GM18502 (cell line): ENCODE measurements around the gene KCTD15.

Source experiments
- ATAC-seq: cut with Tn5 transposase; IDR thresholded peaks from one replicate; pipeline ENCODE4 v1.9.1; 2021; ENCODE audit warnings: mild to moderate bottlenecking; ENCODE audit not compliant: unreplicated experiment, poor library complexity

Gene KCTD15

GRCh38 chr19:33794683-33795369, 1.8 kb upstream of the KCTD15 start:
- ATAC-seq: no peak

- ATAC-seq: no peak
Measured at GRCh38 chr19:33795370-33796163, 1.1 kb upstream of the KCTD15 start.

GRCh38 chr19:33797802-33798671, 1.4 kb downstream of the KCTD15 start:
- no peak for ATAC-seq

- ATAC-seq: no peak
Measured at GRCh38 chr19:33798681-33799111, 2.0 kb downstream of the KCTD15 start.

GRCh38 chr19:33799476-33799875, 2.8 kb downstream of the KCTD15 start:
- ATAC-seq: no peak

GRCh38 chr19:33800012-33800680, 3.5 kb downstream of the KCTD15 start:
- ATAC-seq: no peak

- ATAC-seq: no peak
Measured at GRCh38 chr19:33801411-33801810, 4.7 kb downstream of the KCTD15 start.

- no peak for ATAC-seq
Measured at GRCh38 chr19:33802001-33802400, 5.3 kb downstream of the KCTD15 start.

GRCh38 chr19:33802801-33803200, 6.1 kb downstream of the KCTD15 start:
- ATAC-seq: no peak

- ATAC-seq: no peak
Measured at GRCh38 chr19:33803383-33803782, 6.7 kb downstream of the KCTD15 start.

GRCh38 chr19:33804021-33804799, 7.5 kb downstream of the KCTD15 start:
- no peak for ATAC-seq

GRCh38 chr19:33805313-33805712, 8.6 kb downstream of the KCTD15 start:
- no peak for ATAC-seq

- ATAC-seq: no peak
Measured at GRCh38 chr19:33805840-33806433, 9.3 kb downstream of the KCTD15 start.

- ATAC-seq: no peak
Measured at GRCh38 chr19:33806434-33806881, 9.8 kb downstream of the KCTD15 start.

GRCh38 chr19:33808399-33808798, 11.7 kb downstream of the KCTD15 start:
- no peak for ATAC-seq

GRCh38 chr19:33809960-33810359, 13.3 kb downstream of the KCTD15 start:
- no peak for ATAC-seq

GRCh38 chr19:33810821-33811220, 14.2 kb downstream of the KCTD15 start:
- ATAC-seq: no peak

- ATAC-seq: no peak
Measured at GRCh38 chr19:33811246-33811645, 14.6 kb downstream of the KCTD15 start.

GRCh38 chr19:33811736-33812387, 15.2 kb downstream of the KCTD15 start:
- ATAC-seq: no peak
